Neural cell (in vitro differentiated cells): ENCODE measurements around the gene SPCS3.

Experiments
- POLR2AphosphoS5 ChIP-seq: IDR thresholded peaks from 2 replicates; pipeline ENCODE4 v1.6.1; 2012
- REST ChIP-seq: IDR thresholded peaks from 2 replicates; pipeline ENCODE4 v1.6.1; 2012; ENCODE audit warnings: borderline replicate concordance
- TF ChIP-seq, protein P1 (sequence below): fragments of 450-650 bp; IDR thresholded peaks from 2 replicates; pipeline ENCODE4 v1.5.1; 2014; ENCODE audit warnings: antibody characterized with exemption, mild to moderate bottlenecking, moderate library complexity; ENCODE audit not compliant: poor library complexity, severe bottlenecking

DNA sequence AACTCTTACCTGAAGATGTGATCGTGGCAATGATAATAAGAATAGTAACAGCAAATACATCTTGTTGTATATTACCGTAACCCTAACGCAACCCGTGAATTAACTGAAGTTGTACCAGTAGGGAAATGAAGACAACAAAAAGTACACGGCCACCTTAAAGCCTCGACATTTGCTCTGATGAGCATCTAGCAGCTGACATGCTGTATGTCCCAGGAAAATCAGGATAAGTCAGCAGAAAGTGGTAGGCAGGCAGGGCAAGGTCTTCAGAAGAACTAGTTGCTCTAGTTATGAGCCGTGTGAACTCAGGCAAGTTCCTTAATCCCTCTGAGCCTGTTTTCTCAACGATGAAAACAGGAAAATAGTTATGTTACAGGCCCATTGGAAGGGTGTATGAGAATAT is 43.1 kb upstream of the SPCS3 start:
- TF ChIP-seq, protein P1, sequence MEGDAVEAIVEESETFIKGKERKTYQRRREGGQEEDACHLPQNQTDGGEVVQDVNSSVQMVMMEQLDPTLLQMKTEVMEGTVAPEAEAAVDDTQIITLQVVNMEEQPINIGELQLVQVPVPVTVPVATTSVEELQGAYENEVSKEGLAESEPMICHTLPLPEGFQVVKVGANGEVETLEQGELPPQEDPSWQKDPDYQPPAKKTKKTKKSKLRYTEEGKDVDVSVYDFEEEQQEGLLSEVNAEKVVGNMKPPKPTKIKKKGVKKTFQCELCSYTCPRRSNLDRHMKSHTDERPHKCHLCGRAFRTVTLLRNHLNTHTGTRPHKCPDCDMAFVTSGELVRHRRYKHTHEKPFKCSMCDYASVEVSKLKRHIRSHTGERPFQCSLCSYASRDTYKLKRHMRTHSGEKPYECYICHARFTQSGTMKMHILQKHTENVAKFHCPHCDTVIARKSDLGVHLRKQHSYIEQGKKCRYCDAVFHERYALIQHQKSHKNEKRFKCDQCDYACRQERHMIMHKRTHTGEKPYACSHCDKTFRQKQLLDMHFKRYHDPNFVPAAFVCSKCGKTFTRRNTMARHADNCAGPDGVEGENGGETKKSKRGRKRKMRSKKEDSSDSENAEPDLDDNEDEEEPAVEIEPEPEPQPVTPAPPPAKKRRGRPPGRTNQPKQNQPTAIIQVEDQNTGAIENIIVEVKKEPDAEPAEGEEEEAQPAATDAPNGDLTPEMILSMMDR = no peak
- no peak for TF ChIP-seq POLR2AphosphoS5
- no peak for TF ChIP-seq REST
